SIG-M5 treated with dmso at 0.1 percent for 504 hours (cell line): ENCODE measurements around the gene DDIAS.
"Not testable (repeated sequence)": the region's sequence is repeated elsewhere in the genome, so short reads cannot be mapped to it uniquely, and the experiment has no call there.

Experiments used
- DNase-seq: peaks from one replicate; lab custom pipeline; 2025; ENCODE audit not compliant: unreplicated experiment; lab: John Stamatoyannopoulos, UW

Gene DDIAS

GRCh38 chr11:82890002-82890341, 11.6 kb upstream of the DDIAS start:
- DNase-seq: no peak

DNA sequence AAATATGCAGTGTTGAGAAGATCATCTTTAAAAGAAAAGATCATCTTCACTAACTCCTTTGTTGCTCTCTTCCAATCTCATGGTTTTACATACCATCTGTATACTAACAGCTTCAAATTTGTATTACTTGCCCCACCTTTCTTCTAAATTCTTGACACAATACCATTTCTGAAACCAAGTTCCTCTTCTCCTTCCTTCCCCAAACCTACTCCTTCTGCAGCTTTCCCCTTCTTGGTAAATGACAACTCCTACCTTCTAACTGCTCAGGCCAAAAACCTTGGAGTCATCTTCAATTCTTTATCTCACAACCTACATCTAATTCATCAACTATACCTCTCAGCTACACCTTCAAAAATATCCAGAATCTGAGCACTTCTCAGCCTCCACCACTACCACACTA, 10.6 kb upstream of the DDIAS start:
- DNase-seq: peak; percentile 24

DNA sequence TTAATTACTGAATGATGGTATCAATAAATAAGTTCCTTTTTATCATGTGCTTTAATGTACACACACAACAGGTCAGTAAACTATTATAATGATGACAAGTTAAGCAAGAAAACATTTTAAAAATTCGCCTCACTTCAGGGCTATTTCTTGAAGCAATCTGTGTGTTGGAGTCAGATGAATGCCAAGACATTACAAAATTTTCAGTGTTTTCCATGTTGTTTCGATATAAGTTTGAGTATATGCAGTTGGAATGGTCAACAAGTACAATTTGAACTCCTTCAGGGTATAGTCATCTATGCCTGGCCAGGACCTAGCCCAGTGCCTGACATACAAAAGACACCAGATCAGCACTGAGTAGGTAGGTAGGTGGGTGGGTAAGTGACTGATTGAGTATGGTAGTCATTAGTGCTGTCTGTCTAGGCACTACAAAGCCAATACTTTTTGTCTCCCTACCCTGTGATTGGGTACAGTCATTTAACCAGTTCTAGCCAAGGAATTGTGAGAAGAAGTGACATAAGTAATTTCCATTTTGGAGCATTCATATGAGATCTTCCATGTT, 8.8 kb upstream of the DDIAS start:
- DNase-seq: no peak

- peak; percentile 70 for DNase-seq
These were observed 6.0 kb upstream of the DDIAS start for GRCh38 chr11:82895437-82896091.

GRCh38 chr11:82896183-82896582, 5.4 kb upstream of the DDIAS start:
- DNase-seq: no peak

DNA sequence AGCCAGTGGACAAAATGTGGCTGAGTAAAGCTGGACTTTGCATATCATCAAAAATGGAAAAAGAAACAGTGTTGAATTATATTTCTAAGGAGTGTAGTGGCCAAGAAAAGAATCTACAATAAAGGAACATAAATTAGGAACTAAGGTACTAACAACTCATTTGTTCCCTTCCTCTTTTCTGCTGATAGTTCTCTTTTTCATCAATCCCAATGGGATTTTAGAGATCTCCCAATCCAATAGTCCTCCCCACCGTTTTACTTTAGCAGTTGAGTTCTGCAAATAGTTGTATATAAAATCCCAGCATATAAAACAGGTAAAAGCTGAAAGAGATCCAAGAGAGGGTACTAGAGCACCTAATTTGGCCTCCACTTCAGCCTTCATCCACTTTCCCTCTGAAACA, 3.3 kb upstream of the DDIAS start:
- peak; percentile 21 for DNase-seq

DNA sequence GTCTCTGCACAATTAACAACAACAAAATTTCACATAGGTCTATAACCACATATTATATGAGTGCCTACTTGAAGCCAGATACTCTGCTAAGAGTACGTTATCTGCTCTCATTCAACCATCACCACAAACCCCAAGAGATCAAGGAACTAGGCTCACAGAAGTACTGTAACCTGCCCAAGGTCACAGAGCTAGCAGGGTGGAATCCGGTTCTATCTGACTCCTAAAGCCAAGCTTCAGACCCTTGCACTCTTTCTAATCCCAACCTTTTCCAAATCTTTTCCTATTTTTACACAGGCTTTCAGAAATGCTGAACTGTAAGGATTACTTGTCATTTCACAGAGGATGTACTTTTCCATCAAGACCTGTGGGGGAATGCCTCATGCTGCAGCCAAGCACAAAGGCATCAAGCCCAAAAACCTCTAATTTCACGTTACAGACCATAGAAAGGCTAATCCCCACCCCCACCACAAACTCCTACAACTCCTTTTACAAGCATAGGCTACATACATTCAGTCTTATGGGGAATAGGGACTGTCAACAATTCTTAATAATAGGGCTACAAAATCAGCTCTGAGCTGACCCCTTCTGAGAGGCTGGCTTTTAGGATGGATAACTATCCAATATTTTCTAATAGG, 2.2 kb upstream of the DDIAS start:
- DNase-seq: no peak

- DNase-seq: no peak
These were observed 1.6 kb upstream of the DDIAS start for GRCh38 chr11:82899957-82900276.

- DNase-seq: peak; percentile 88
These were observed 1.0 kb upstream of the DDIAS start, which contains the start of gene PRCP for GRCh38 chr11:82900277-82901164. PRCP (minus strand) TSS chr11:82900430; CDS start chr11:82900402, 28 bp downstream.

DNA sequence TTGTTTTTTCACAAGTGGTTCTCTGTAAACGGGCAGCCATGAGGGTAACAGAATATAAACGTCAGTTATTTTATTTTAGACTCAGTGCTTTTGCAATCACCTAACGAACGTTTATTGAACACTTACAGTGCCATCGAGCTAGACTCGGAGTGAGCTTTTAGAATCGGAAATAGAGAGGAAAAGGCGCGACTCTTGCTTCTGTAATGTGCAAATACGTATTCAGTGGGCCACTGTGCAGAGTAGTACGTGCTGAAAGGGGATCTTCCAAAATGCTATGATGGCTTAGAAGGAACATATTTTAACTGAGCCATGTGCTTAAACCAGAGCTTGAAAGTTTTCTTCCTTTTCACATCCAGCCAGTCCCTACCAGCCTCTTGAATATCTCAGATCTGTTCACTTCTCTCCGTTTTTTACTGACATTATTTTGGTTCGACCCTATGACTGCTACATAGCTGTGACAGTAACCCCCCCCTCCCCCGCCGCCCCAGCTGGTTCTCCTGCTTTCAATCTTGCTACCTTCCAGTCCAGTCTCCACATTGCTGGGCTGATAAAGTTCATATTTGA, 468 bp downstream of the DDIAS start:
- DNase-seq: no peak

DNA sequence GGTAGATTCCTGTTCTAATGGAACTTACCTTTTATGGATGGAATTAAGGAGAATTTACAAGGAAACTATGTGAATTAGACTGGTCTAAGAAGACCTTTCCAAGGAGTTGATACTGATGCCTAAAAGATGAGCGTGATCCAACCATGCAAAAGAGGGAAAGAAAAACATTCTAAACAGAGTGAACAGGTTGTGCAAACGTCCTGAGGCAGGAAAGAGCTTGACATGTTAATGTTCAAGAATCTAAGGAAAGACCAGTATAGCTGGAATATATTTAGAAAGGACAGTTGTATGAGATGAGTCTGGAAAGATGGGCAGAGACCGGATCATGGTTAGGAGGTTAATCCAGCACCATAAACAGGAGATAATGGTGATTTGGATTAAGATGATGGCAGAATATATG, 1.3 kb downstream of the DDIAS start:
- DNase-seq: no peak

- no peak for DNase-seq
These were observed 2.5 kb downstream of the DDIAS start for GRCh38 chr11:82903843-82904586.

DNA sequence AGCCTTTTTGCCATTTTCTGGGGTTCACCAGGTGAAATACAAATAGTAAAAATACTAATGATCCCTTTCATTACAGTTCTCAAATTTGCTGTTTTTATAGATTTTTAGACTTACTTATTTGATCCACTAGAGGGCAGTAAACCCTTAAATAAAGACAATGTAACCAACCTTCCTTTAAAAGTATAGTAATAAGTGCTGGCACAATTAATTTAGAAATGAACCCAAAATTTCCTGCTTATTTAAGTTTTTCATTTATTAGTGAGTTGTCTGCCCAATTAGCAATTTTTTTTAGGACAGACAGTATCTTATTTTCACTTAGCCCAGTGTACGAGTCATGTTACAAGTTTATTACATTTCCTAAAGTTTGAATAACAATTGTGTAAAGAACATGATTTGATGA, 4.7 kb downstream of the DDIAS start:
- peak; percentile 65 for DNase-seq

GRCh38 chr11:82906931-82907330, 5.4 kb downstream of the DDIAS start:
- DNase-seq: no peak

- no peak for DNase-seq
These were observed 5.8 kb downstream of the DDIAS start for GRCh38 chr11:82907371-82907770.

- no peak for DNase-seq
These were observed 6.8 kb downstream of the DDIAS start for GRCh38 chr11:82908311-82908710.

DNA sequence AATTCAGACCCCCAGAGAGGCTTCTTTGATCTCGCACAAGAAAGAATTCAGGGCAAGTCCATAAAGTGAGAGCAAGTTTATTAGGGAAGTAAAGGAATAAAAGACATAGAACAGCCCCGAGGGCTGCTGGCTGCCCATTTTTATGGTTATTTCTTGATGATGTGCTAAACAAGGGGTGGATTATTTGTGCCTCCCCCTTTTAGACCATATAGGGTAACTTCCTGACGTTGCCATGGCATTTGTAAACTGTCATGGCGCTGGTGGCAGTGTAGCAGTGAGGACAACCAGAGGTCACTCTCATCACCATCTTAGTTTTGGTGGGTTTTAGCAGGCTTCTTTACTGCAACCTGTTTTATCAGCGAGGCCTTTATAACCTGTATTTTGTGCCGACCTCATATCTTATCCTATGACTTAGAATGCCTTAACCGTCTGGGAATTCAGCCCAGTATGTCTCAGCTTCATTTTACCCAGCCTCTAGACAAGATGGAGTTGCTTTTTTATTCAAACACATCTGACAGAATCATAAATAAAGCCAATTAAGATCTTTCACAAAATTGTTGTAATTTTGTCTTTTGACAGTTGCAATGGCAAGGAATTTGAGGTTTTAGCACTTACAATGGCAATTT, 7.6 kb downstream of the DDIAS start:
- no peak for DNase-seq

- DNase-seq: not testable (repeated sequence)
These were observed 18.2 kb downstream of the DDIAS start for GRCh38 chr11:82919786-82920185.

DNA sequence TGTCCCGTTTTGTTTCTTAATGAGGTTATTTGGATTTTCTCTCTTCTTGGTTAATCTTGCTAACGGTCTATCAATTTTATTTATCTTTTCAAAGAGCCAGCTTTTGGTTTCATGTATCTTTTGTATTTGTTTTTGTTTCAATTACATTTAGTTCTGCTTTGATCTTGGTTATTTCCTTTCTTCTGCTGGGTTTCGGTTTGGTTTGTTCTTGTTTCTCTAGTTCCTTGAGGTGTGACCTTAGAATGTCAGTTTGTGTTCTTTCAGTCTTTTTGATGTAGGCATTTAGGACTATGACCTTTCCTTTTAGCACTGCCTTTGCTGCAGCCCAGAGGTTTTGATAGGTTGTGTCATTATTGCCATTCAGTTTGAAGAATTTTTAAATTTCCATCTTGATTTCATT, 18.7 kb downstream of the DDIAS start:
- not testable (repeated sequence) for DNase-seq
